ENCODE measurements around the gene SLCO2A1. TPM values are rescaled to one million over a fixed set of nuclear protein-coding genes. Genes with fewer than 3 reads are reported as not detected.
A peak's percentile ranks its signal among the peaks of the same experiment; 100 is the strongest.

The SLCO2A1 gene
- total RNA-seq, 1 donor from 2014 or later, result not detected

- DNase-seq (ENCODE audit: low read depth), result no peak
- no peak for FAIRE-seq
- H3K4me3 ChIP-seq (ENCODE audit: low read depth, low read length), result no peak overlapping the region
- no peak for TF ChIP-seq CTCF (IDR thresholded peaks at IDR 0.05; ENCODE audit: insufficient read depth, low read length, severe bottlenecking)
- no peaks in the 10 kb centered on the region for H3K36me3 ChIP-seq (ENCODE audit: control insufficient read depth, insufficient read depth, low read length)
- H3K27me3 ChIP-seq (ENCODE audit: control insufficient read depth, insufficient read depth, low read length), result peaks cover 3% of the 10 kb centered on the region
Measured at GRCh38 chr3:133884054-133884886, 145.5 kb downstream of the SLCO2A1 start.

DNA sequence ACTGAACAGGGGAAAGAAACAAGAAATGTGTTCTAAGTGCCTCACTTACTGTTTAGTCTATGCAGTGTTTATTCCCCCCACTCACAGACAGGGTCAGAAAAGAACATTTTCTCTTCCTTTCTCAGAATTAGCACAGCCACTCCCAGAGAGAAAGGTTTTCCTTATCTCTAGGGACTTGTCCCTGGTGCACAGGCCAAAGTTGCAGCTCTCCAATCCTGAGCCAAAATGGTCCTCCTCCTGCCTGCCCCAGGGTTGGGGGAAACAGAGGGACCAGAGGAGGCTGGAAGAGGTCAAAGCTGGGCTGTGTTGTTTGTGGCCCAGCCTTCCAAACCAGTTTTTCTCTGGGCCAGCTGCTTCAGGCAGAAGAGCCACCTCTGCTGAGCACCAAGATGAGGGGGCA lies 146.1 kb downstream of the SLCO2A1 start:
- peaks cover 4% of the 10 kb centered on the region for H3K27me3 ChIP-seq (ENCODE audit: control insufficient read depth, insufficient read depth, low read length)
- no peak for TF ChIP-seq CTCF (IDR thresholded peaks at IDR 0.05; ENCODE audit: insufficient read depth, low read length, severe bottlenecking)
- FAIRE-seq (no peak), DNase-seq (ENCODE audit: low read depth) (no peak)
- no peaks in the 10 kb centered on the region for H3K36me3 ChIP-seq (ENCODE audit: control insufficient read depth, insufficient read depth, low read length)
- no peak overlapping the region for H3K4me3 ChIP-seq (ENCODE audit: low read depth, low read length)

- Histone ChIP-seq H3K27me3 (ENCODE audit: control insufficient read depth, insufficient read depth, low read length) (peaks cover 4% of the 10 kb centered on the region), H3K4me3 (ENCODE audit: low read depth, low read length) (no peak overlapping the region), H3K36me3 (ENCODE audit: control insufficient read depth, insufficient read depth, low read length) (no peaks in the 10 kb centered on the region)
- FAIRE-seq (no peak), DNase-seq (ENCODE audit: low read depth) (no peak)
- TF ChIP-seq CTCF (IDR thresholded peaks at IDR 0.05; ENCODE audit: insufficient read depth, low read length, severe bottlenecking), result no peak
Measured at GRCh38 chr3:133882986-133883586, 146.6 kb downstream of the SLCO2A1 start.

- FAIRE-seq, result peak; percentile 80
- Histone ChIP-seq H3K4me3 (ENCODE audit: low read depth, low read length) (no peak overlapping the region), H3K27me3 (ENCODE audit: control insufficient read depth, insufficient read depth, low read length) (peaks cover 4% of the 10 kb centered on the region), H3K36me3 (ENCODE audit: control insufficient read depth, insufficient read depth, low read length) (no peaks in the 10 kb centered on the region)
- DNase-seq (ENCODE audit: low read depth), result peak; percentile 2
- no peak for TF ChIP-seq CTCF (IDR thresholded peaks at IDR 0.05; ENCODE audit: insufficient read depth, low read length, severe bottlenecking)
Measured at GRCh38 chr3:133881939-133882825, 147.5 kb downstream of the SLCO2A1 start.

DNA sequence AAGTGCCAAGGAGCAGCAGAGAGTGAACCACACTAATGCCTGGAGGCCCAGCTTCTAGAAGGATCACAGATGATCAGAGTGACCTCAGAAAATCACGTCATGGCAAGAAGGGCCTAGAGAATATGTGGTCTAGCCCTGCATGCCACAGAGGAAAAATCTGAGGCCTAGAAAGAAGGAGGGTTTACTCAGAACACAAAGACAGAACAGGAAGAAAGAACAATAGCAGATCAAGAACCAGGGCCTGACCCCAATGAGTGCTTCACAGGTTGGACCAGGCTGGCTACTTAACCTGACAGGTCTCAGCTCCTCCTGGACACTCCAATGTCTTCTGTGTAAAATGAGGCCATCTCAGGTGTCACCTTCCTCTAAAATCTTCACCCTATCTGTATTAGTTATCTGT lies 148.2 kb downstream of the SLCO2A1 start:
- FAIRE-seq, result peak; percentile 60

More for the DNA sequence above, 148.2 kb downstream of the SLCO2A1 start:
- Histone ChIP-seq H3K36me3 (ENCODE audit: control insufficient read depth, insufficient read depth, low read length) (no peaks in the 10 kb centered on the region), H3K27me3 (ENCODE audit: control insufficient read depth, insufficient read depth, low read length) (peaks cover 4% of the 10 kb centered on the region), H3K4me3 (ENCODE audit: low read depth, low read length) (no peak overlapping the region)
- TF ChIP-seq CTCF (IDR thresholded peaks at IDR 0.05; ENCODE audit: insufficient read depth, low read length, severe bottlenecking), result no peak
- no peak for DNase-seq (ENCODE audit: low read depth)
